Lower leg skin (tissue), 4 donors: ENCODE measurements around the gene OSBPL2. TPM values are rescaled to one million over a fixed set of nuclear protein-coding genes. Genes with fewer than 3 reads are reported as not detected.

ENCODE experiments used
- DNase-seq, 2 donors: peaks; one replicate each; pipeline ENCODE4 v3.0.0-alpha.2; 2019; ENCODE audit warnings: low spot score in 2 of 2
- H3K4me3 ChIP-seq: fragments of 200-600 bp; sonication (generic); 2 replicates; pipeline ENCODE4 v1.5.1; 2017; ENCODE audit warnings: mild to moderate bottlenecking, low read depth; ENCODE audit not compliant: poor library complexity, severe bottlenecking
- POLR2A ChIP-seq, 2 donors: fragments of 450-650 bp; IDR thresholded peaks; one replicate each; pipeline ENCODE4 v1.6.1; 2016 to 2017; ENCODE audit warnings: antibody characterized with exemption in 2 of 2, mild to moderate bottlenecking in 1 of 2, moderate library complexity in 1 of 2
- WGBS, 2 donors: methylation state at CpG; one replicate each; pipeline ENCODE4 v1.1.5; 2018; 5-methylcytosine and 5-hydroxymethylcytosine counted together
- intact Hi-C: fragments of 100-400 bp; cut with DNase I; formaldehyde crosslinking; loops from one replicate; pipeline ENCODE4 v1.15.0; 2023; ENCODE audit warnings: low total_unique reads
- total RNA-seq, 4 donors: library from RNA; depleted of rRNA; stranded (reverse); fragments of >200 nt; gene quantifications; one replicate each; pipeline ENCODE4 v1.1.0, GENCODE V29; 2016
- TF ChIP-seq, protein P1 (sequence below), 3 donors: fragments of 450-650 bp; IDR thresholded peaks; one replicate each; pipeline ENCODE4 v1.5.1; 2016; ENCODE audit warnings: antibody characterized with exemption in 3 of 3, mild to moderate bottlenecking in 3 of 3, moderate library complexity in 2 of 3

The OSBPL2 gene
- total RNA-seq, 4 donors from 2014 or later, result 69.7 to 135 (median 86.0) TPM

DNA sequence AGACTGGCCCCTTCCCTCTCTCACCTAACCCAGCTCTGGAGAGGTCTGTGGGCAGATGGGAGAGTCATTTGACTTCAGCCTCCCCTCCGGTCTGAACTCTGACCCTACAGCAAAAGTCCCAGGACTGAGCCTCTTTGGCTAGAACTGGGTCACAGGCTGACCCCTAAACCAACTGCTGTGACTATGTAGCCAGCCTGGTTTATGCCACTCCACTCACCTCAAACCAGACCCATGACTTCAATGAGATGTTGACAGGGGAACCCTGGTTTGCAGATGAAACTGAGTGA lies 864 bp upstream of the OSBPL2 start:
- no peak overlapping the region for H3K4me3 ChIP-seq
- TF ChIP-seq, protein P1, sequence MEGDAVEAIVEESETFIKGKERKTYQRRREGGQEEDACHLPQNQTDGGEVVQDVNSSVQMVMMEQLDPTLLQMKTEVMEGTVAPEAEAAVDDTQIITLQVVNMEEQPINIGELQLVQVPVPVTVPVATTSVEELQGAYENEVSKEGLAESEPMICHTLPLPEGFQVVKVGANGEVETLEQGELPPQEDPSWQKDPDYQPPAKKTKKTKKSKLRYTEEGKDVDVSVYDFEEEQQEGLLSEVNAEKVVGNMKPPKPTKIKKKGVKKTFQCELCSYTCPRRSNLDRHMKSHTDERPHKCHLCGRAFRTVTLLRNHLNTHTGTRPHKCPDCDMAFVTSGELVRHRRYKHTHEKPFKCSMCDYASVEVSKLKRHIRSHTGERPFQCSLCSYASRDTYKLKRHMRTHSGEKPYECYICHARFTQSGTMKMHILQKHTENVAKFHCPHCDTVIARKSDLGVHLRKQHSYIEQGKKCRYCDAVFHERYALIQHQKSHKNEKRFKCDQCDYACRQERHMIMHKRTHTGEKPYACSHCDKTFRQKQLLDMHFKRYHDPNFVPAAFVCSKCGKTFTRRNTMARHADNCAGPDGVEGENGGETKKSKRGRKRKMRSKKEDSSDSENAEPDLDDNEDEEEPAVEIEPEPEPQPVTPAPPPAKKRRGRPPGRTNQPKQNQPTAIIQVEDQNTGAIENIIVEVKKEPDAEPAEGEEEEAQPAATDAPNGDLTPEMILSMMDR (IDR thresholded peaks at IDR 0.05), result no peak
- TF ChIP-seq POLR2A (IDR thresholded peaks at IDR 0.05), result no peak
- no peak for DNase-seq
- intact Hi-C loops, result no loop called here
- WGBS, 2 donors, result 70 to 85% methylated on average over 1 of the region's 1 CpG

DNA sequence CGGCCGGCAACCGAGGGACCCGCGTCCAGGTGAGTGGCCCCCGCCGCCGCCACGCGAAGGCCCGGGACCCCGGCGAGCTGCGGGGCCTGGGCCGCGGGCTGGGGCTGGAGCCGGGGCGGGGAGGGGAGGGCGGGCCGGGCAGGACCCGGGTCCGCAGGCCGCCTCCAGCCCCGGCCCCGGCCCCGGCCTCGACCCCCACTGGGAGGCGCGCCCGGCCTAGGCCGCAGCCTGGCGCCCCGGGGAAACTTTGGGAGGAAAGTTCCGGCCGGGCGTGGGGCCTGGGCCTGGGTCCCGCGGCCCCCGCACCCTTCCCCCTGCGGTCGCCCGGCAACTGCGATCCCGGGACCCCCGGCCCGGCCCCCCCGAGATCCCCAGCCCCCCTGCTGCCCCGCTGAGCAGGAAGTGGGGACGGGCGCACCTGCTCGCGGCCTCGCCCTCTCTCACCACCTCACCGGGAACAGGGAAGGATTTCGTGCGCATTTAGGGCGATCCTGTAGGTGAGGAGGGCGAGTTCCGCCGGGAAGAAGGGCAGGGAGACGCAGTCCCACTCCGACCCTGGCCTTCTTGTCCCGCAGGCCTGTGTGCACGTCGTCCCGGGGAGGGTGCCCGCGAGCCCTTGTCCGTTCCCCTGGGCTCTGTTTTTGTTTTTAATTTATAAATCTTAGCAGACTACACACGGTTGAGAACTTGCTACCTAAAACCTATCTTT lies 402 bp downstream of the OSBPL2 start:
- intact Hi-C loops, result no loop called here

DNA sequence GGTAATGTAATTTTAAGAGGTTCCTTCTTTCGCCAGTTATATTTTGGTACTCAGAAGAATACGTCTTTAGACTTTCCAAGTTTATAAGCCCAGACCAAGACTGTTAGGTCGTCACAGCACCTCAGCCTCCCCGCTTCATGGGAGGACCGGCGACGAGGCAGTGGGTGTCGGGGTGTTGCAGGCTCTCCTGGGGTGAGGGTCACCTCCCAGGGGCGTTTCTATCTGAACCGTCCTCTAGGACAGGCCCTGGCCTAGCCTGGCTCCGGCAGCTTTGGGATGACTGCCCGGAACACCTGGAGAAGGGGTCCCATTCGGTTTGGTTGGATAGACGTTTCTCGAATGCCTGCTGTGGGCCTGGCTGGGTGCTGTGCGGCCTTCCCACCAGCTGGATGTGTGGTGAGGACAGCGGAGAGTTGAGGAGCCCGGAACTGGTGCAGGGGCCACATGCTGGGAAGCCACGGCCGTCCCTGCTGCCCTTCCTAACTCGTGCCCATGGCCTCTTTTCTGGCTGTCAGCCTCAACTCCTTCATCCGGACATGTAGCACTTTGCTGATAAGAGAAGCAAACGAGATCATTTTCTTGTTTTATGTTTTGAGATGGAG lies 1.1 kb downstream of the OSBPL2 start:
- peak overlapping the region; percentile 64 for H3K4me3 ChIP-seq
- DNase-seq, result no peak
- 25 to 28% methylated on average over 23 of the region's 23 CpGs for WGBS, 2 donors
- TF ChIP-seq, protein P1 (IDR thresholded peaks at IDR 0.05), result no peak
- no peak for TF ChIP-seq POLR2A (IDR thresholded peaks at IDR 0.05)
- intact Hi-C loops, result no loop called here

More for the DNA sequence above, 402 bp downstream of the OSBPL2 start:
- TF ChIP-seq POLR2A (IDR thresholded peaks at IDR 0.05), result no peak
- TF ChIP-seq, protein P1 (IDR thresholded peaks at IDR 0.05), result no peak
- no peak for DNase-seq
- H3K4me3 ChIP-seq, result peak overlapping the region; percentile 64
- 0% methylated on average over 16 to 22 of the region's 70 CpGs for WGBS, 2 donors

DNA sequence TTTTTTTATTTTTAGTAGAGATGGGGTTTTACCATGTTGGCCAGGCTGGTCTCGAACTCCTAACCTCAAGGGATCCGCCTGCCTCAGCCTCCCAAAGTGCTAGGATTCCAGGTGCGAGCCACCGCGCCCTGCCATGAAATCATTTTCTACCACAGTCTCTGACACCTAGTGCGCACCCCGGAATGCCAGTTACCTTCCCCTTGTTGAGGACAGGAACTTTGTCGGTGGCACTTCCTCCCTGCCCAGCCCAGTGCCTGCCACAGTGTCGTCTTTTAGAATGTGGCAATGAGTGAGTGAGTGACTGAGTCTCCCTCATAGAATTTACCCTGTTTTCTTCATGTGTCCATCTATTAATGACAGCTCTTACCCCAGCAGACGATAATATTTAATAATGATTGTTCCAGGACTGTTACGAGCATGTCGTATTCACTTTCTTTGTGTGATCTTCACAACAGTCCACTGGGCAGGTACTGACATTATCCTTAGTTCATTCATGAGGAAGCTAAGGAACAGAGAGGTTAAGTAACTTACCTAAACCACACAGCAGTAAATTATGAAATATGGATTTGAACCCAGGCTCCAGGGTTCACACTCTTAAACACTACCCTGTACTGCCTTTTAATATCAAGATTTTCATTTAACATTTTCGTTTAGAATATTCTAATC lies 1.8 kb downstream of the OSBPL2 start:
- 81 to 85% methylated on average over 13 of the region's 13 CpGs for WGBS, 2 donors
- H3K4me3 ChIP-seq, result no peak overlapping the region
- TF ChIP-seq, protein P1 (IDR thresholded peaks at IDR 0.05), result no peak
- no peak for TF ChIP-seq POLR2A (IDR thresholded peaks at IDR 0.05)
- DNase-seq, result no peak
- intact Hi-C loops, result no loop called here

DNA sequence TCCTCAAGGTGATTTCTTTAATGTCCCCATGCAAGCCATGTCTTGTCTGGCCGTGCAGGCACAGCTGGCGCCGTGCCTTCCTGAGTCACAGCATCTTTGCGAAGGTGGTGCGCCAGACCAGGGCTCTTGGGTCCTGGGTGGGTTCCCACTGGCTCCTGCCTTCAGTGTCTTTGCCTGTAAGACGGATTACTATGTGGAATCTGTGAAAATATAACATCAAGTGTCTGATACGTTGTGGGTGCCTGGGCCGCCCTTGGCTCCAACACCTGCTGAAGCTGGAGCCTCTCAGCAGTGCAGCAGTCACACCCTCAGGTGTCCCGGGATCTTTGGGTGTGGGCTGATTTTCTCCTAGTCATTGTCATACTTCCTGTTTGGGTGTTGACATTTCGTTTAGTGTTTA lies 3.2 kb downstream of the OSBPL2 start:
- no peak overlapping the region for H3K4me3 ChIP-seq
- 40 to 57% methylated on average over 10 of the region's 10 CpGs for WGBS, 2 donors
- intact Hi-C loops, result no loop called here
- no peak for TF ChIP-seq POLR2A (IDR thresholded peaks at IDR 0.05)
- TF ChIP-seq, protein P1 (IDR thresholded peaks at IDR 0.05), result no peak
- no peak for DNase-seq
